HEK293 (cell line): ENCODE measurements around the gene PSMD13.
A peak's percentile ranks its signal among the peaks of the same experiment; 100 is the strongest.

ENCODE experiments used
- CTCF ChIA-PET: fragments of 350-600 bp; formaldehyde crosslinking; extraction: SDS; loops from one replicate; lab custom pipeline; 2021; ENCODE audit warnings: antibody characterized with exemption; lab: Yijun Ruan, JAX
- POLR2A ChIA-PET: fragments of 300-600 bp; formaldehyde crosslinking; extraction: SDS; loops from one replicate; lab custom pipeline; 2020; ENCODE audit warnings: antibody characterized with exemption, inconsistent platforms; lab: Yijun Ruan, JAX
- H3K27ac ChIP-seq: fragments of 200-500 bp; sonication (Bioruptor generic); 2 replicates; pipeline ENCODE4 v1.5.1; 2014; ENCODE audit warnings: low read depth, low read length, control low read depth, inconsistent platforms; ENCODE audit errors: extremely low read depth
- H3K36me3 ChIP-seq, 2 experiments: fragments of 200-500 bp in 1 of 2; sonication (Bioruptor generic) in 1 of 2; 1 replicate in 1 of 2; 2 replicates in 1 of 2; pipeline ENCODE4 v1.5.1; 2014 to 2017; ENCODE audit warnings: inconsistent platforms in 2 of 2, low read length in 2 of 2; ENCODE audit not compliant: control insufficient read depth in 2 of 2, insufficient read depth in 1 of 2
- H3K4me1 ChIP-seq: fragments of 200-500 bp; sonication (Bioruptor generic); 2 replicates; pipeline ENCODE4 v1.5.1; 2014; ENCODE audit warnings: mild to moderate bottlenecking, low read length, inconsistent platforms; ENCODE audit not compliant: control insufficient read depth, insufficient read depth
- H3K4me3 ChIP-seq: 2 replicates; pipeline ENCODE4 v1.5.1; 2011; ENCODE audit warnings: low read depth, mild to moderate bottlenecking, control low read depth, low read length, moderate library complexity
- H3K9me3 ChIP-seq: fragments of 200-500 bp; sonication (Bioruptor generic); 2 replicates; pipeline ENCODE4 v1.5.1; 2014; ENCODE audit warnings: low read depth, low read length, inconsistent platforms; ENCODE audit not compliant: control insufficient read depth, insufficient read depth
- EGR2 ChIP-seq: fragments of 450-650 bp; formaldehyde crosslinking; IDR thresholded peaks from 2 replicates; pipeline ENCODE4 v1.5.1; 2016; ENCODE audit warnings: low read depth, missing biosample characterization, missing genetic modification characterization
- GLIS1 ChIP-seq: fragments of 450-650 bp; formaldehyde crosslinking; IDR thresholded peaks from 2 replicates; pipeline ENCODE4 v1.5.1; 2016; ENCODE audit warnings: missing biosample characterization, missing genetic modification characterization
- GLIS2 ChIP-seq: fragments of 450-650 bp; formaldehyde crosslinking; IDR thresholded peaks from 2 replicates; pipeline ENCODE4 v1.5.1; 2016; ENCODE audit warnings: missing biosample characterization, missing genetic modification characterization
- SETDB1 ChIP-seq: IDR thresholded peaks from one replicate; pipeline ENCODE4 v1.6.1; 2017; ENCODE audit warnings: mild to moderate bottlenecking, low read length, moderate library complexity, mixed read lengths; ENCODE audit not compliant: insufficient read length
- SP2 ChIP-seq: fragments of 450-650 bp; formaldehyde crosslinking; IDR thresholded peaks from 2 replicates; pipeline ENCODE4 v1.5.1; 2016; ENCODE audit warnings: missing biosample characterization, missing genetic modification characterization
- TRIM28 ChIP-seq: IDR thresholded peaks from 2 replicates; pipeline ENCODE4 v1.6.1; 2011; ENCODE audit warnings: low read length, control low read depth, borderline replicate concordance
- ZFHX2 ChIP-seq: fragments of 450-650 bp; formaldehyde crosslinking; conservative IDR thresholded peaks from 2 replicates; pipeline ENCODE4 v1.5.1; 2016; ENCODE audit warnings: missing biosample characterization, missing genetic modification characterization
- ZFP37 ChIP-seq: fragments of 450-650 bp; formaldehyde crosslinking; IDR thresholded peaks from 2 replicates; pipeline ENCODE4 v1.5.1; 2016; ENCODE audit warnings: missing biosample characterization, missing genetic modification characterization
- ZNF121 ChIP-seq: fragments of 450-650 bp; formaldehyde crosslinking; IDR thresholded peaks from 2 replicates; pipeline ENCODE4 v1.5.1; 2016; ENCODE audit warnings: missing biosample characterization, missing genetic modification characterization
- ZNF138 ChIP-seq: fragments of 450-650 bp; formaldehyde crosslinking; IDR thresholded peaks from 2 replicates; pipeline ENCODE4 v1.5.1; 2016; ENCODE audit warnings: missing biosample characterization, missing genetic modification characterization, borderline replicate concordance
- ZNF529 ChIP-seq: fragments of 450-650 bp; formaldehyde crosslinking; IDR thresholded peaks from 2 replicates; pipeline ENCODE4 v1.5.1; 2017; ENCODE audit warnings: missing genetic modification characterization, missing biosample characterization; ENCODE audit not compliant: insufficient replicate concordance
- ZNF561 ChIP-seq: fragments of 450-650 bp; IDR thresholded peaks from 2 replicates; pipeline ENCODE4 v1.5.1; 2018; ENCODE audit warnings: missing biosample characterization, missing genetic modification characterization, borderline replicate concordance
- ZNF585B ChIP-seq: fragments of 450-650 bp; formaldehyde crosslinking; IDR thresholded peaks from 2 replicates; pipeline ENCODE4 v1.5.1; 2016; ENCODE audit warnings: missing biosample characterization, missing genetic modification characterization
- ZNF600 ChIP-seq: fragments of 450-650 bp; formaldehyde crosslinking; IDR thresholded peaks from 2 replicates; pipeline ENCODE4 v1.5.1; 2016; ENCODE audit warnings: missing biosample characterization, missing genetic modification characterization
- TF ChIP-seq, protein P1 (sequence below): fragments of 450-650 bp; formaldehyde crosslinking; IDR thresholded peaks from 2 replicates; pipeline ENCODE4 v1.5.1; 2017; ENCODE audit warnings: missing biosample characterization, missing genetic modification characterization
- TF ChIP-seq, protein P2 (sequence below): fragments of 450-650 bp; formaldehyde crosslinking; IDR thresholded peaks from 2 replicates; pipeline ENCODE4 v1.5.1; 2017; ENCODE audit warnings: missing biosample characterization, mild to moderate bottlenecking, missing genetic modification characterization, moderate library complexity
- TF ChIP-seq, protein P3 (sequence below): fragments of 450-650 bp; formaldehyde crosslinking; IDR thresholded peaks from 2 replicates; pipeline ENCODE4 v1.5.1; 2016; ENCODE audit warnings: missing biosample characterization, missing genetic modification characterization
- TF ChIP-seq, protein P4 (sequence below): fragments of 450-650 bp; formaldehyde crosslinking; IDR thresholded peaks from 2 replicates; pipeline ENCODE4 v1.5.1; 2016; ENCODE audit warnings: missing biosample characterization, missing genetic modification characterization

PSMD13 gene

DNA sequence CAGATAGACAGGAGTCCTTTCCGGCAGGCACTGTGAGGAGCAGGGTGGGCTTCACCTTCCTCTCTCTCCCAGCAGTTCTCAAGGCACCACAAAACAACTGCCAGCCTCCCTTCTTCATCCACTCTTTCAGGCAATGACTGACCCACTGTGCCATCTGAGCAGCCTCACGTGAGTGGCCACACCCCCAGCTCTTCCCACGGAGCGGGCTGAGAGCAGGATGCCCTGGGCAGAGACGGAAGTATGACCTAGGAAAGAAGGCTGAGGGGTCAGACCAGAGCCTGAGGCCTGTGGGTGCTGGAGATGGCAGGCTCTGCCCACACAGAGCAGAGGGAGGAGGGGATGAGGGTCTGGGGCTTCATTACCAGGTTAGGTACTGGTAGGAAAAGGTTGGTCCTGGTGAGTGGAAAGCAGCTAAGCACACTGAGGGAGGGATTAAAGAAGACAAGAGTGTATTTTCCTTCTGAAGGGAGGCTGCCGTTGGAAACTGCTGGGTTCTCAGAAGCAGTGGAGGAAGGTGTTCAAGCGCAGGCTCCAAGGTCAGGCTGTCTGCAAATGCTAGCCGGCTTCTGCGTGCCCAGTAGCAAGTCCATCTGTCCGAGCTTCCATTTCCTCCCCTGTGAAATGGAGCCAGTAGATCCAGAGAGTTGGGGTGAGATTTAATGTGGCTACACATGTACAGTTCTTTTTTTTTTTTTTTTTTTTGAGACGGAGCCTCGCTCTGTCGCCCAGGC is 46.0 kb downstream of the PSMD13 start:
- CTCF ChIA-PET, result interaction anchor here (0.8 to 1.8 kb wide), 4 partner anchors 23 to 32 kb away, joined by 4 to 8 read pairs (median 6); no protein-coding TSS in a partner anchor
- POLR2A ChIA-PET, result no interaction called here
- Histone ChIP-seq H3K4me1 (no peaks in the 10 kb centered on the region), H3K4me3 (no peak overlapping the region), H3K27ac (no peak overlapping the region), H3K36me3 (no peaks in the 10 kb centered on the region), H3K9me3 (no peaks in the 10 kb centered on the region)
- TF ChIP-seq ZNF561 (tag by site-specific recombination) (no peak), ZNF585B (tag by site-specific recombination) (no peak), ZFHX2 (tag by site-specific recombination) (peak; percentile 56), SP2 (tag by site-specific recombination) (0 out of 2 replicates have a peak, but pooled peaks have one; percentile 9), EGR2 (tag by site-specific recombination) (peak; percentile 44)
- TF ChIP-seq, protein P1, sequence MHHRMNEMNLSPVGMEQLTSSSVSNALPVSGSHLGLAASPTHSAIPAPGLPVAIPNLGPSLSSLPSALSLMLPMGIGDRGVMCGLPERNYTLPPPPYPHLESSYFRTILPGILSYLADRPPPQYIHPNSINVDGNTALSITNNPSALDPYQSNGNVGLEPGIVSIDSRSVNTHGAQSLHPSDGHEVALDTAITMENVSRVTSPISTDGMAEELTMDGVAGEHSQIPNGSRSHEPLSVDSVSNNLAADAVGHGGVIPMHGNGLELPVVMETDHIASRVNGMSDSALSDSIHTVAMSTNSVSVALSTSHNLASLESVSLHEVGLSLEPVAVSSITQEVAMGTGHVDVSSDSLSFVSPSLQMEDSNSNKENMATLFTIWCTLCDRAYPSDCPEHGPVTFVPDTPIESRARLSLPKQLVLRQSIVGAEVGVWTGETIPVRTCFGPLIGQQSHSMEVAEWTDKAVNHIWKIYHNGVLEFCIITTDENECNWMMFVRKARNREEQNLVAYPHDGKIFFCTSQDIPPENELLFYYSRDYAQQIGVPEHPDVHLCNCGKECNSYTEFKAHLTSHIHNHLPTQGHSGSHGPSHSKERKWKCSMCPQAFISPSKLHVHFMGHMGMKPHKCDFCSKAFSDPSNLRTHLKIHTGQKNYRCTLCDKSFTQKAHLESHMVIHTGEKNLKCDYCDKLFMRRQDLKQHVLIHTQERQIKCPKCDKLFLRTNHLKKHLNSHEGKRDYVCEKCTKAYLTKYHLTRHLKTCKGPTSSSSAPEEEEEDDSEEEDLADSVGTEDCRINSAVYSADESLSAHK, result no peak

DNA sequence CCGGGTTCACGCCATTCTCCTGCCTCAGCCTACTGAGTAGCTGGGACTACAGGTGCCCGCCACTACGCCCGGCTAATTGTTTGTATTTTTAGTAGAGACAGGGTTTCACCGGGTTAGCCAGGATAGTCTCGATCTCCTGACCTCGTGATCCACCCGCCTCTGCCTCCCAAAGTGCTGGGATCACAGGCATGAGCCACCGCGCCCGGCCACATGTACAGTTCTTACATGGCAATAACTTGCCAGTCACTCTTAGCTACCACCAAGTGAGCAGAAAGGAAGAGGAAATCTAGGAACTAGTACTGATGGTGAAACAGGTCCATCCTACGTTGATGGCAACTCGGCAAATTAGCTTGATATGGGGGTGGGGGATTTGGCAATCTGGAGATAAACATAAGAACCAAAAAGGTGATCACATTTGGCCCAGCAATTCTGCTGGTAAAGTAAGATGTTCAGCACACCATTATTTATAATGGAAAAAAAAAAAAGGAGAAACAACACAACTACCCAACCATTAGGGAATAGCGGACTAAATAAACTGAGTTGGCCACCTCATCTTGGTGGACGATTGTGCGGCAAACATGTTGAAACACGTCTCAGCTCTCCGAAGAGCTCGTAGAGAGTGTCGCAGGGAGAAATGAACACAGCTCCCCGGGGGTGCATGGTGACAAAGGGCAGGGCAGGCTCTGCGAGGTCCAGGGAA is 46.8 kb downstream of the PSMD13 start:
- ChIA-PET CTCF (interaction anchor here (0.7 to 1.8 kb wide), 3 partner anchors 22 to 435 kb away, joined by 4 to 8 read pairs (median 5); no protein-coding TSS in a partner anchor), POLR2A (no interaction called here)
- no peak overlapping the region for H3K4me3 ChIP-seq
- no peaks in the 10 kb centered on the region for H3K36me3 ChIP-seq
- no peaks in the 10 kb centered on the region for H3K9me3 ChIP-seq
- no peak overlapping the region for H3K27ac ChIP-seq
- no peaks in the 10 kb centered on the region for H3K4me1 ChIP-seq
- TF ChIP-seq ZNF600 (tag by site-specific recombination), result 0 out of 2 replicates have a peak, but pooled peaks have one; percentile 14
- TF ChIP-seq, protein P2, sequence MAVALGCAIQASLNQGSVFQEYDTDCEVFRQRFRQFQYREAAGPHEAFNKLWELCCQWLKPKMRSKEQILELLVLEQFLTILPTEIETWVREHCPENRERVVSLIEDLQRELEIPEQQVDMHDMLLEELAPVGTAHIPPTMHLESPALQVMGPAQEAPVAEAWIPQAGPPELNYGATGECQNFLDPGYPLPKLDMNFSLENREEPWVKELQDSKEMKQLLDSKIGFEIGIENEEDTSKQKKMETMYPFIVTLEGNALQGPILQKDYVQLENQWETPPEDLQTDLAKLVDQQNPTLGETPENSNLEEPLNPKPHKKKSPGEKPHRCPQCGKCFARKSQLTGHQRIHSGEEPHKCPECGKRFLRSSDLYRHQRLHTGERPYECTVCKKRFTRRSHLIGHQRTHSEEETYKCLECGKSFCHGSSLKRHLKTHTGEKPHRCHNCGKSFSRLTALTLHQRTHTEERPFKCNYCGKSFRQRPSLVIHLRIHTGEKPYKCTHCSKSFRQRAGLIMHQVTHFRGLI (tag by site-specific recombination), result peak; percentile 20; the same call in 1 of the 2 replicates
- TF ChIP-seq, protein P3, sequence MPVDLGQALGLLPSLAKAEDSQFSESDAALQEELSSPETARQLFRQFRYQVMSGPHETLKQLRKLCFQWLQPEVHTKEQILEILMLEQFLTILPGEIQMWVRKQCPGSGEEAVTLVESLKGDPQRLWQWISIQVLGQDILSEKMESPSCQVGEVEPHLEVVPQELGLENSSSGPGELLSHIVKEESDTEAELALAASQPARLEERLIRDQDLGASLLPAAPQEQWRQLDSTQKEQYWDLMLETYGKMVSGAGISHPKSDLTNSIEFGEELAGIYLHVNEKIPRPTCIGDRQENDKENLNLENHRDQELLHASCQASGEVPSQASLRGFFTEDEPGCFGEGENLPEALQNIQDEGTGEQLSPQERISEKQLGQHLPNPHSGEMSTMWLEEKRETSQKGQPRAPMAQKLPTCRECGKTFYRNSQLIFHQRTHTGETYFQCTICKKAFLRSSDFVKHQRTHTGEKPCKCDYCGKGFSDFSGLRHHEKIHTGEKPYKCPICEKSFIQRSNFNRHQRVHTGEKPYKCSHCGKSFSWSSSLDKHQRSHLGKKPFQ (tag by site-specific recombination), result no peak
- peak; percentile 55 for TF ChIP-seq SETDB1
- TF ChIP-seq TRIM28, result 0 out of 2 replicates have a peak, but pooled peaks have one; percentile 44
- TF ChIP-seq, all 188 proteins: peak for 4

DNA sequence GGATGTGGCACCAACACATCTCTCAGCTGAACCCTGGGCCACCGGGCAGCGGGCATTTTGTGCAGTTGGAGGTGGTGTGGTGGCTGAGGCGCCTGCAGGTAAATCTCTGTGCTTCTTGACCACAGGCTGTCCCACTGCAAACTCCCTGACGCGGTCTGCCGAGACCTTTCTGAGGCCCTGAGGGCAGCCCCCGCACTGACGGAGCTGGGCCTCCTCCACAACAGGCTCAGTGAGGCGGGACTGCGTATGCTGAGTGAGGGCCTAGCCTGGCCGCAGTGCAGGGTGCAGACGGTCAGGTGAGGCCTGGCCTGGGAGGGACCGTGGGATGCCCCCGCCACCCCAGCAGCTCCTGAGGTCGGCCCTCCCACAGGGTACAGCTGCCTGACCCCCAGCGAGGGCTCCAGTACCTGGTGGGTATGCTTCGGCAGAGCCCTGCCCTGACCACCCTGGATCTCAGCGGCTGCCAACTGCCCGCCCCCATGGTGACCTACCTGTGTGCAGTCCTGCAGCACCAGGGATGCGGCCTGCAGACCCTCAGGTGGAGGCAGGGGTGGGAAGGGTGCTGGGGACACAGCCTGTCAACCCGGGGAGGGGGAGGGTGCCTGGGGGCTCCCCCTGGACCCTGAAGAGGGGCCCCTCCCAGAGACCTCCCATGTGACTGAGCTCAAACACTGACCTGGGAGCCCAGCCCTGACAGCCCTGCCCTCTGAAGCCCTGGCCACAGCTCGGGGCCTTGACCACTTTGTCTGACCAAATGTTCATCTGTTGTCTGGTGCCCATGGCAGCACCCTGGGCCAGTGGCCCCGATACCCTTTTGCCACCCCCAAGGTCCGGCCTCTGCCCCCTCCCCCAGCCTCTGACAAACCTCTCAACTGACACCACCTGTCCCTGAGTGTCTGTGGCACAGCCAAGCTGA is 47.6 kb downstream of the PSMD13 start:
- no peak overlapping the region for H3K27ac ChIP-seq
- no peaks in the 10 kb centered on the region for H3K36me3 ChIP-seq
- no peaks in the 10 kb centered on the region for H3K9me3 ChIP-seq
- ChIA-PET CTCF (interaction anchor here (0.7 to 1.8 kb wide), 2 partner anchors 21 to 39 kb away, joined by 5 read pairs; no protein-coding TSS in a partner anchor), POLR2A (no interaction called here)
- H3K4me3 ChIP-seq, result no peak overlapping the region
- H3K4me1 ChIP-seq, result no peaks in the 10 kb centered on the region
- no peak for TF ChIP-seq ZNF121 (tag by site-specific recombination)
- TF ChIP-seq, protein P4, sequence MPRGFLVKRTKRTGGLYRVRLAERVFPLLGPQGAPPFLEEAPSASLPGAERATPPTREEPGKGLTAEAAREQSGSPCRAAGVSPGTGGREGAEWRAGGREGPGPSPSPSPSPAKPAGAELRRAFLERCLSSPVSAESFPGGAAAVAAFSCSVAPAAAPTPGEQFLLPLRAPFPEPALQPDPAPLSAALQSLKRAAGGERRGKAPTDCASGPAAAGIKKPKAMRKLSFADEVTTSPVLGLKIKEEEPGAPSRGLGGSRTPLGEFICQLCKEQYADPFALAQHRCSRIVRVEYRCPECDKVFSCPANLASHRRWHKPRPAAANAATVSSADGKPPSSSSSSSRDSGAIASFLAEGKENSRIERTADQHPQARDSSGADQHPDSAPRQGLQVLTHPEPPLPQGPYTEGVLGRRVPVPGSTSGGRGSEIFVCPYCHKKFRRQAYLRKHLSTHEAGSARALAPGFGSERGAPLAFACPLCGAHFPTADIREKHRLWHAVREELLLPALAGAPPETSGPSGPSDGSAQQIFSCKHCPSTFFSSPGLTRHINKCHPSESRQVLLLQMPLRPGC, result no peak
- no peak for TF ChIP-seq ZNF529 (tag by site-specific recombination)
- peak; percentile 15; the same call in 1 of the 2 replicates for TF ChIP-seq GLIS1 (tag by site-specific recombination)
- TF ChIP-seq ZNF138 (tag by site-specific recombination), result no peak
- TF ChIP-seq ZFP37, result no peak
- TF ChIP-seq, protein P3 (tag by site-specific recombination), result no peak
- peak; percentile 21; the same call in 1 of the 2 replicates for TF ChIP-seq GLIS2 (tag by site-specific recombination)
